ENCODE data around the gene MYH14. TPM values are rescaled to one million over a fixed set of nuclear protein-coding genes. Genes with fewer than 3 reads are reported as not detected.

Gene MYH14
- total RNA-seq, 1 experiment from 2014 or later, result 0.84 TPM

- TF ChIP-seq CTCF (conservative IDR thresholded peaks at IDR 0.05; ENCODE audit: low read depth, low read length) (no peak), EZH2 (IDR thresholded peaks at IDR 0.05; ENCODE audit: borderline replicate concordance, low read depth, low read length, poor library complexity, severe bottlenecking) (no peak)
- no peak overlapping the region for H3K4me3 ChIP-seq (ENCODE audit: low read depth, low read length, poor library complexity, severe bottlenecking)
- no peaks in the 10 kb centered on the region for H3K36me3 ChIP-seq (ENCODE audit: insufficient read depth, low read length, poor library complexity, severe bottlenecking)
- no peak for DNase-seq (ENCODE audit: low spot score)
- H3K9me3 ChIP-seq (ENCODE audit: low read depth, low read length, poor library complexity, severe bottlenecking), result peaks cover 9% of the 10 kb centered on the region
- ChIA-PET POLR2A (ENCODE audit: low non-redundant PET) (no interaction called here), CTCF (no interaction called here)
- H3K4me1 ChIP-seq (ENCODE audit: insufficient read depth, low read length, poor library complexity, severe bottlenecking), result no peaks in the 10 kb centered on the region
- H3K27ac ChIP-seq (ENCODE audit: low read depth, low read length, poor library complexity, severe bottlenecking), result no peak overlapping the region
- BruUV-seq (replicated peaks), result no TSS peak
- H3K27me3 ChIP-seq (replicated peaks; ENCODE audit: insufficient read depth, low read depth, low read length, poor library complexity), result peaks cover 6% of the 10 kb centered on the region
- intact Hi-C loops (cut with micrococcal nuclease; ENCODE audit: unreplicated experiment), result no loop called here
Measured at GRCh38 chr19:50285833-50286232, 82.4 kb downstream of the MYH14 start.

DNA sequence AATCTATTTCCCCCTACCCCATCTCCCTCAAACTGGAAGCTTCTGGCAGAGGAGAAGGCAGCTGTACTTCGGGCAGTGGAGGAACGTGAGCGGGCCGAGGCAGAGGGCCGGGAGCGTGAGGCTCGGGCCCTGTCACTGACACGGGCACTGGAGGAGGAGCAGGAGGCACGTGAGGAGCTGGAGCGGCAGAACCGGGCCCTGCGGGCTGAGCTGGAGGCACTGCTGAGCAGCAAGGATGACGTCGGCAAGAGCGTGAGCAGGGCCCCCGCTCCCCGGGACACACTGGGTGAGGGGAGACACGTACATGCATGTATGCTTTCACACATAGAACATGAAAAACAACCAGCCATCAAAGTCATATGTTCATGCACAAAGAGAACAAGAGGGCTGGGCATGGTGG, 83.0 kb downstream of the MYH14 start:
- intact Hi-C loops (cut with micrococcal nuclease; ENCODE audit: unreplicated experiment), result no loop called here
- ChIA-PET POLR2A (ENCODE audit: low non-redundant PET) (no interaction called here), CTCF (no interaction called here)
- no peaks in the 10 kb centered on the region for H3K36me3 ChIP-seq (ENCODE audit: insufficient read depth, low read length, poor library complexity, severe bottlenecking)
- no peaks in the 10 kb centered on the region for H3K4me1 ChIP-seq (ENCODE audit: insufficient read depth, low read length, poor library complexity, severe bottlenecking)
- no peak for DNase-seq (ENCODE audit: low spot score)
- no TSS peak for BruUV-seq (replicated peaks)
- H3K27me3 ChIP-seq (replicated peaks; ENCODE audit: insufficient read depth, low read depth, low read length, poor library complexity), result peaks cover 8% of the 10 kb centered on the region
- TF ChIP-seq EZH2 (IDR thresholded peaks at IDR 0.05; ENCODE audit: borderline replicate concordance, low read depth, low read length, poor library complexity, severe bottlenecking), result no peak
- TF ChIP-seq CTCF (conservative IDR thresholded peaks at IDR 0.05; ENCODE audit: low read depth, low read length), result no peak
- peaks cover 9% of the 10 kb centered on the region for H3K9me3 ChIP-seq (ENCODE audit: low read depth, low read length, poor library complexity, severe bottlenecking)
- H3K4me3 ChIP-seq (ENCODE audit: low read depth, low read length, poor library complexity, severe bottlenecking), result no peak overlapping the region
- H3K27ac ChIP-seq (ENCODE audit: low read depth, low read length, poor library complexity, severe bottlenecking), result no peak overlapping the region

DNA sequence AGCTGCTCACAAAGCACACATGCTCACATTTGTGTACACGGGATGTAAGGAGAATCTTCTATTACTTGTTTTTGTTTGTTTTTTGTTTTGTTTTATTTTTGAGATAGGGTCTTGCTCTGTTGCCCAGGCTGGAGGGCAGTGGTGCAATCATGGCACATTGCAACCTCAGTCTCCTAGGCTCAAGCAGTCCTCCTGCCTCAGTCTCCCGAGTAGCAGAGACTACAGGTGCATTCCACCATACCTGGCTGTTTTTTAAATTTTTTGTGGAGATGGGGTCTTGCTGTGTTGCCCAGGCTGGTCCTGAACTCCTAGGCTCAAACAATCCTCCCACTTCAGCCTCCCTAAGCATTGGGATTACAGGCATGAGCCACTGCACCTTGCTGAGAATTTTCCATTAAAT, 83.9 kb downstream of the MYH14 start:
- intact Hi-C loops (cut with micrococcal nuclease; ENCODE audit: unreplicated experiment), result no loop called here
- no peaks in the 10 kb centered on the region for H3K4me1 ChIP-seq (ENCODE audit: insufficient read depth, low read length, poor library complexity, severe bottlenecking)
- BruUV-seq (replicated peaks), result no TSS peak
- ChIA-PET CTCF (no interaction called here), POLR2A (ENCODE audit: low non-redundant PET) (no interaction called here)
- H3K9me3 ChIP-seq (ENCODE audit: low read depth, low read length, poor library complexity, severe bottlenecking), result peaks cover 9% of the 10 kb centered on the region
- TF ChIP-seq EZH2 (IDR thresholded peaks at IDR 0.05; ENCODE audit: borderline replicate concordance, low read depth, low read length, poor library complexity, severe bottlenecking) (no peak), CTCF (conservative IDR thresholded peaks at IDR 0.05; ENCODE audit: low read depth, low read length) (no peak)
- no peak for DNase-seq (ENCODE audit: low spot score)
- H3K4me3 ChIP-seq (ENCODE audit: low read depth, low read length, poor library complexity, severe bottlenecking), result no peak overlapping the region
- no peak overlapping the region for H3K27ac ChIP-seq (ENCODE audit: low read depth, low read length, poor library complexity, severe bottlenecking)
- no peaks in the 10 kb centered on the region for H3K36me3 ChIP-seq (ENCODE audit: insufficient read depth, low read length, poor library complexity, severe bottlenecking)
- H3K27me3 ChIP-seq (replicated peaks; ENCODE audit: insufficient read depth, low read depth, low read length, poor library complexity), result peaks cover 8% of the 10 kb centered on the region

Measured in A673 (cell line).